T-helper 1 cell treated with Interleukin-12 subunit alpha and Interleukin-12 subunit beta and Interleukin-4 antibody, amounts not matched to agents 30 μg/mL and 1 μg/mL, for 36 hours (primary cell): Measurements from ENCODE around the gene TTLL1.
"Not testable (repeated sequence)": the region's sequence is repeated elsewhere in the genome, so short reads cannot be mapped to it uniquely, and the experiment has no call there.

Experiments
- H3K27ac Mint-ChIP-seq: one replicate; pipeline ENCODE4 v1.8.0; 2021; ENCODE audit warnings: mild to moderate bottlenecking, mixed read lengths
- H3K27me3 Mint-ChIP-seq: one replicate; pipeline ENCODE4 v1.8.0; 2021; ENCODE audit warnings: low read depth, mixed read lengths
- H3K36me3 Mint-ChIP-seq: one replicate; pipeline ENCODE4 v1.8.0; 2021; ENCODE audit warnings: low read depth, mixed read lengths
- H3K4me1 Mint-ChIP-seq: one replicate; pipeline ENCODE4 v1.8.0; 2021; ENCODE audit warnings: low read depth, mixed read lengths
- H3K4me3 Mint-ChIP-seq: one replicate; pipeline ENCODE4 v1.8.0; 2021; ENCODE audit warnings: mild to moderate bottlenecking, moderate library complexity, mixed read lengths
- H3K9me3 Mint-ChIP-seq: one replicate; pipeline ENCODE4 v1.8.0; 2021; ENCODE audit warnings: mixed read lengths

Gene TTLL1

DNA sequence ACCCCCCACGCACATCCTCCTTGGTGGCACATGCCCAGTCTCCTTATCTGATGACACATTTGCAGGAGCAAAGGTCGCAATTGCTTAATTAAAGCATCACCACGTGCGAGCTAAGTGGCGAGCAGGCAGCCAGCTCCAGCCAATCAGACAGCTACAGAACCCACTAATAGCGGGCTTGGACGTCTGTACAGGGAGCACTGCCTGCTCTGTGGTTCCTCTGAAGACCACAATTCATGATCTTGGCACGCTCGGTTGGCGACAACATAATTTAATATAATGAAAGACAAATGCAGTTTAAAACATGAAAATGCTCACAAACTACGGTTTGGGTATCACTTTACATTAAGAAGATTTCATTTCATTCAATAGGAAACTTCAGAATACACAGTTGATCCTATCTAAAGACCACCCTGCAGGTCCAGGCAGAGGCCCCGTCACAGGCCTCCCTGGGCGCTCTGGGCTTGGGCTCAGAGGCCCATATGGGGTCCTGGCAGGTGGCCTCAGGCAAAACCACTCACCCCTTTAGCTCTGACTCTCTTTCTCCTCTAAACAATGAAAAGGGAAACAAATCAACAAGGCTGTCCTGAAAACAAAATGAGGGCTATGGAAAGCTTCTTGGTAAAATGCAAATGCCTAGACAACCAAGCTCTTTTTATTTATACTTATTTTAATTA lies 84.7 kb downstream of the TTLL1 start:
- Mint-ChIP-seq H3K4me3 (no peak overlapping the region), H3K4me1 (peaks cover 46% of the 10 kb centered on the region), H3K27me3 (no peaks in the 10 kb centered on the region), H3K27ac (no peak overlapping the region), H3K9me3 (no peaks in the 10 kb centered on the region), H3K36me3 (peaks cover 3% of the 10 kb centered on the region)

DNA sequence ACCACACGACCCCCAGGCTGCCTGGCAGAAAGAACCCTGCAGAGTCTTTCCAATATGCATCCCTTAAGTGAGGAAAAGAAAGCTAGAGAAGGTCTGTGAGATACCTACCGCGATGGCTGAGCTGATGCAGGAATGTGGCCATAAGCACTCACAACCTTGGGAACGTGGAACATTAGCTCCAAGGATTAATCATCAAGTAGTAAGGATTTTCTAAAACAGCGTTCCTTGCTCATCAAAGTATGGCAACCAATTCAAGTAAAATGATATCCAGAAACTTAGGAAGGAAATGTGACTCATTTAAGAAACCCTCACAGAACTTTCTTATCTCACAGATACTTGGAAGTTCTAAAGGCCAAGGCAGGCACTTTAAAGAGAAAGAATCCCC lies 87.0 kb downstream of the TTLL1 start:
- Mint-ChIP-seq H3K36me3 (peaks cover 3% of the 10 kb centered on the region), H3K4me3 (no peak overlapping the region), H3K4me1 (peaks cover 57% of the 10 kb centered on the region), H3K27me3 (no peaks in the 10 kb centered on the region), H3K9me3 (no peaks in the 10 kb centered on the region), H3K27ac (no peak overlapping the region)

DNA sequence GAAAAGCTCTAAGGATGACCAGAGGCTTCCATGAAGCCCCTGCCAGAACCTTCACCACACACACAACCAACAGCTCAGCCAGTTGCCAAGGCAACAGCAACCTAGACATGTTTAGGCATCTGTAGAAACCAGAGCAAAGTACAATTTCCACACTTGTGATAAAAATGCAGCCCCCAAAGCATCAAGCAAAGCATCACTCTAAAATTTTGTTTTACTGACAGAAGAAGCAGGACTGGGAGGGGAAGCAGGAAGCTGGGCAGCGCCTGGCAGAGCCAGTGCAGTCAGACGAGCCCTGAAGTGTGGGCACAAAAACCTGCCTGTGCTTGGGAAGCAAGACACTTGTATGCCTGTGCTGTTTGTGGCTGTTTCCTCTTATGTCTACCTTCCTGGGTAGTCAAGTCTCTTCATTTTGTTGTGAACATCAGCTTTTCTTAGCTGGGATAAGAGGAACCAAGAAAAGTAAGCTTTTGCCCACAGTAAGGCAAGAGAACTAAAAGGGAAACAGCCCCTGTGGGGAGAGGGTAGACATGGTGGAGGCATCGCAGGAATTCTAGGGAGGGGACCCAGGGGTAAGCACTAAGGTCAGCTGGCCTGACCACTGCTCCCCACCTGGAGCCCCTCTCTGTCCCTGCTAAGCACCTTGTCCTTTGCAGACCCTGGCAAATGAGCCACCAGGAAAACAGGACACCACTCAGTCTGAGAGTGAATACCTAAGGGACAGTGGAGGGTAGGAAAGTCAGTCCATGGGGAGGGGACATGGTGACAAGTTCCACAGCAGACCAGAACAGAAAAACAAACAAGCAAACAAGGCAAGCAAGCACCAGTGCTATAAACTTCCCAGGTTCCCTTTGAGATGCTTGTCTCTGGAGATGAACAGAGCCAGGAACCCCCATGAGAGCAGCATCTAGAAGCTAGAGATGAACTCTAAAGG lies 87.7 kb downstream of the TTLL1 start:
- Mint-ChIP-seq H3K27ac (peak overlapping the region; percentile 37), H3K9me3 (no peaks in the 10 kb centered on the region), H3K4me3 (peak overlapping the region; percentile 53), H3K27me3 (no peaks in the 10 kb centered on the region), H3K36me3 (peaks cover 3% of the 10 kb centered on the region), H3K4me1 (peaks cover 57% of the 10 kb centered on the region)

DNA sequence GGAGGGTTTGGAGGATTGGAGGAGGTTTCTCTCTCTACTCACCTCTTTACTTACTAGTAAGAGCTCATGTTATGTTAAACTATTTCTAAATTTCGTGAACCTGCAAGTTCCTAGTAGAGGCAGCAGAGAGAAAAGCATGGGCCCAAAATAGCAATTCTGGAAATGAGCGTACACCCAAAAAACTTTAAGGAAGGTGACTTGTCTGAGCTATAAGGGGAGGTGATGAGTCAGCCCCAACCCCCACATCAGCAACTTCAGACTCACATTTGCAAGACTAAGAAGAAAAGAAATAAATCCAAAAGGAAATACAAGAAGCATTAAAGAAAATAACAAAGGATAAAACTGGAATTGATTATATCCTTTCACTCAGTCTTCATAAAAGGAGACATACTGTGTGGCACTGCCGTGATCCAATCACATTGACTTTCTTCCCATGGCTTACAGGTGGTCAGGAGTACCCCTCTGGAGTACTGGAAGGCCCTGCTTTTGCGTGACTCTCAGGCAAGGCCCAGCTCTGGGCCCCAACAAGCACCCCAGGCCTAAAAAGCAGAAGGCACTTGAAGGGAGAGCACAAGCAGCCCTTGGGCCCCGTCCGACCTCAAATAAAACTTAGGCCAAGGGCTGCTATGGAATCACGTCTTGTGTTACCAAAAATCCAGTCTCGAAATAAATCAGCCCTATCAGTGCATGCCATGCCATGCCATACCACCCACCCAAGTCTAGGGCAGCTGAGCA lies 88.6 kb downstream of the TTLL1 start:
- H3K36me3 Mint-ChIP-seq, result peaks cover 3% of the 10 kb centered on the region
- peaks cover 59% of the 10 kb centered on the region for H3K4me1 Mint-ChIP-seq
- peak overlapping the region; percentile 6 for H3K4me3 Mint-ChIP-seq
- peak overlapping the region; percentile 37 for H3K27ac Mint-ChIP-seq
- no peaks in the 10 kb centered on the region for H3K27me3 Mint-ChIP-seq
- no peaks in the 10 kb centered on the region for H3K9me3 Mint-ChIP-seq

DNA sequence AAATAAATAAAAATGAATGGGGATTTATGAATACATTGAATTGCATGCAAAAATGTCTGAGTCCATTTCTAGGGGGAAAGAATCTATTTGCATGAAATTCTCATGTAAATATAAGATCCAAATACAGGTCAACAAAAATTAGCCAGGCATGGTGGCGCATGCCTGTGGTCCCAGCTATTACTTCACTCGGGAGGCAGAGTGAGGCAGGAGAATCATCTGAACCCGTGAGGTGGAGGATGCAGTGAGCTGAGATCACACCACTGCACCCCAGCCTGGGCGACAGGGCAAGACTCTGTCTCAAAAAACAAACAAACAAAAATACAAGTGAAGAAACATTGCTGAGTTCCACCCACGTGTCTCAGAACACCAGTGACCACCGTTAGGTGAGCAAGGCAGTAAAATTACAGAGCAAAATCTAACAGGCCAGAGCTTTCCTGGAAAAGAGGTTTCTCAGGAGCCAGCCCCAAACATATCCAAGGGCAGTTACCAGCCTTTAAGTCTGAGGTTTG lies 91.6 kb downstream of the TTLL1 start:
- Mint-ChIP-seq H3K27me3 (no peaks in the 10 kb centered on the region), H3K27ac (peak overlapping the region; percentile 74), H3K9me3 (no peaks in the 10 kb centered on the region), H3K4me3 (no peak overlapping the region), H3K4me1 (peaks cover 46% of the 10 kb centered on the region), H3K36me3 (no peaks in the 10 kb centered on the region)

DNA sequence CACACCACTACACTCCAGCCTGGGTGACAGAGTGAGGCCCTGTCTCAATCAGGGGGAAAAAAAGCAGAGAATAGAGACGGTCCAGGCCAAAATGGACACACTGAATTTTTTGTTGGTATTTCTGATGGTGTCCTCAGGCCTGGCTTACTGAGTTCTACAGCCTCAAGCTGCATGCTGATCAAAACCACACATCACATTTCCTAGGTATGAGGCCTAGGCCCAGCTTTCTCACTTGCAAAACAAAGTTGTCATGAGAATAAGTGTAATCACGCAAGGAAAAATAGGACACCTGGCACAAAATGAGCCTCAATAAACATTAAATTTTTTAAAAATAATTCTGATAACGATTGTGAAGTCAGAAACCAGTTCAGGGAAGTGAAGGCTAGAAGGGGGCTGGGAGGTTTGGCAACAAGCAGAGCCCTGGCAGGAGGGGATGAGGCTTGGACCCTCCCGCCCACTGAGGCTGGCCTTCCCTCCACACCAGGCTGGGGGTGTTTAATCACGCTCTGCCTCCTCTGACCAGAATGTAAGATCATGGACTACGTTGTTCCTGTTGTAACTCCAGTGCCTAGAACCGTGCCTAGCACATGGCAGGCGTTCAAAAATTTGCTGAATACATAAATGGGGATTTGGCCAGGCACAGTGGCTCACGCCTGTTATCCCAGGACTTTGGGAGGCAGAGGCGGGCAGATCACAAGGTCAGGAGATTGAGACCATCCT lies 92.4 kb downstream of the TTLL1 start:
- Mint-ChIP-seq H3K4me1 (peaks cover 37% of the 10 kb centered on the region), H3K27me3 (no peaks in the 10 kb centered on the region)

DNA sequence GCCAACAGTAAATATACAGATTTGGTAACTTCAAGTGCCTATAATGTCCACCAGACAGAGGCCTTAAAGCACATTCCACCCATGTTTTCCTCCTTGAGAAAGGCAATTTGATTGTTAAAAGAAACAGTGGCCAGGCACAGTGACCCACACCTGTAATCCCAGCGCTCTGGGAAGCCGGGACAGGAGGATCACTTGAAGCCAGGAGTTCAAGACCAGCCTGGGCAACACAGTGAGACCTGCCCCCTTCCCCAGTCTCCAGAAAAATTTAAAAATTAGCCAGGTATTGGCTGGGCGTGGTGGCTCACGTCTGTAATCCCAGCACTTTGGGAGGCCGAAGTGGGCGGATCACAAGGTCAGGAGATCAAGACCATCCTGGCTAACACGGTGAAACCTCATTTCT lies 93.5 kb downstream of the TTLL1 start:
- H3K4me3 Mint-ChIP-seq, H3K27ac Mint-ChIP-seq, H3K36me3 Mint-ChIP-seq, H3K27me3 Mint-ChIP-seq, H3K9me3 Mint-ChIP-seq: not testable (repeated sequence)
- H3K4me1 Mint-ChIP-seq, result peaks cover 27% of the 10 kb centered on the region

More for the DNA sequence above, 92.4 kb downstream of the TTLL1 start:
- no peaks in the 10 kb centered on the region for H3K36me3 Mint-ChIP-seq
- no peaks in the 10 kb centered on the region for H3K9me3 Mint-ChIP-seq
- no peak overlapping the region for H3K27ac Mint-ChIP-seq
- H3K4me3 Mint-ChIP-seq, result no peak overlapping the region

DNA sequence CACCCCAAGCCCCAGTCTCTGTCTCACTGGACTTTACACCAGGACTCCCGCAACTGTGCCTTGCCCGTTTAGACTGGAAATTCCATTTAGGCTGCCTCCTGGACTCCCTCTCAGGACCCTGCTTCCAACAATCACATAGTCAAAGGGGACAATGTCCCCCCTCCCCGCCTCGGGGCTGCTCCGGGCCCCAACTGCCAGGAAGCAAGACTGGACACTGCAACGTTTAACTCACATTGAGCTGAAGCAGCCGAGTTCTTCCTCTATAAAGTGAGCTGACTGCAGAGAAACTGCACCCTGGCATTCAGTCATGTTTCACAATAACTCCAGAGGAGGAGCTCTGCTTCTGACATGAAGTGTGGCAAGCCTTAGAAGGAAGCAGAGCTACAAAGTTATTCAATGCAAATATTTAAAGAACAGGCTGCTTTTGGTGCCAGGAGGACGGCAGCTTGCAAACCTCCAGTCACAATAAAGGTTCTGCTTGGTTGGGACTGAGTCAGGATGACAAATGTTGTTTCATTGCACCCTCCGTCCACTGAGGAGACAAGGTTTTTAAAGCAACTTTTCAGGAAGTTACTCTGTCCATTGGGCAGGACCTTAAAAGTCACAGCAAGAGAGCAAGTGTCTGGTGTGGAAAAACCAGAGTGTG lies 94.2 kb downstream of the TTLL1 start:
- no peaks in the 10 kb centered on the region for H3K27me3 Mint-ChIP-seq
- H3K9me3 Mint-ChIP-seq, result no peaks in the 10 kb centered on the region
- H3K36me3 Mint-ChIP-seq, result no peaks in the 10 kb centered on the region
- no peak overlapping the region for H3K4me3 Mint-ChIP-seq
- H3K4me1 Mint-ChIP-seq, result peaks cover 24% of the 10 kb centered on the region
- H3K27ac Mint-ChIP-seq, result no peak overlapping the region

DNA sequence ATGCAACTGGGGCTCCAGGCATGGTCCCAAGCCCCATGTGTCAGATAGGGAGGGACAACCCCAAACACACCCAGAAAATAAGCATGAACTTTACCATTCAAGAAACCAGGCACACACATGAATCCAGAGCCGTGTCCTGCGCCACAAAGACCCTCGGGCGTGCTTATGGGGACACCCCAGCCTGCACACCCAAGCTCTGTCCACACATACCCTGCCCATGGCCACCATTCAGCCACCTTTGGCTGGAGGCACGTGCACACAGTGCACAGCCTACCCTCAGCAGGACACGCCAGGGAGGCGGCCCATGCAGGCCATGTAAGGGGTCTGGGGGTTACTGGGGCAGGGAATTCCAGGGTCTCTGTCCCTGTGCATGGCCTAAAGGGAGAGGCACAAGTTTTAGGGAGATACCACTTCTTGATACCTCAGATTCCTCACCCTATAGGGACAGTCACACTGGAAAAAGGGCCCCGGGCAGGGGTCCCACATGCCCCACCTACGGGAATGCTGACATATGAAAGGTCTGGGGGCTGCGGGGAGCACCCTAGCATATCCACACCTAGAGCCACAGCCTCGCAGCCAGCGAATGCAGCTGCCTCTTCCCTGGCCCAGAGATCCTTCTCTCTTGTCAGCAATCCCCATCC lies 94.8 kb downstream of the TTLL1 start:
- H3K36me3 Mint-ChIP-seq, result no peaks in the 10 kb centered on the region
- H3K4me3 Mint-ChIP-seq, result no peak overlapping the region
- H3K27ac Mint-ChIP-seq, result no peak overlapping the region
- H3K27me3 Mint-ChIP-seq, result no peaks in the 10 kb centered on the region
- peaks cover 20% of the 10 kb centered on the region for H3K4me1 Mint-ChIP-seq
- H3K9me3 Mint-ChIP-seq, result no peaks in the 10 kb centered on the region

DNA sequence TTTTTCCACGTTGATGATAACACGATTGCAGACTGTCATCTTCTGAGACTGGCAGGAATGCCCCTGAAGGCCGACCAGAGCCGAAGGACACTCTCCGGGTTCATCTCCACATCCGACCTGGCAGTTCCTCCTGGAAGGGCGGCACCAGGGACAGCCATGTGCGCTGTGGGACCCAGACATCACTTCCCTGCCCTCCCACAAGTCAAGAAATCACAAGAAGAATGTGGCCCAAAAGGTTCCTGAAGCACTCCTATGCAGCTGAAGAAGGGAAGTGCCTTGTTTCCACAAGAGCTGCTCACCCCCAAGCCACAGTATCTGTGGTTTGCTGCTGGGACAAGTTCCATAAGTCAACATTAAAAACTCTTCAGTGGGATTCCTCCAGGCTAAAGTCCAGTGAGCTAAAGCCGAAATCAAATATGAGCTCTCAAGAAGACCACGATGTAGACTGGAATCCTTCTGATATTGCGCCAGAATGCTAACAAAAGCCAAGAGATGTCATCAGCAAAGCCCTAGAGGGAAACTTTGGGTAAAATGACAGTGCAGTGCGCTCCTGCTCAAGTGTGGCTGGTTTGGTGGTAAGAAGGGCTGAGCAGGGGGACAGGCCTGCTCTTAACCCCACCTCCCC lies 95.4 kb downstream of the TTLL1 start:
- no peak overlapping the region for H3K27ac Mint-ChIP-seq

DNA sequence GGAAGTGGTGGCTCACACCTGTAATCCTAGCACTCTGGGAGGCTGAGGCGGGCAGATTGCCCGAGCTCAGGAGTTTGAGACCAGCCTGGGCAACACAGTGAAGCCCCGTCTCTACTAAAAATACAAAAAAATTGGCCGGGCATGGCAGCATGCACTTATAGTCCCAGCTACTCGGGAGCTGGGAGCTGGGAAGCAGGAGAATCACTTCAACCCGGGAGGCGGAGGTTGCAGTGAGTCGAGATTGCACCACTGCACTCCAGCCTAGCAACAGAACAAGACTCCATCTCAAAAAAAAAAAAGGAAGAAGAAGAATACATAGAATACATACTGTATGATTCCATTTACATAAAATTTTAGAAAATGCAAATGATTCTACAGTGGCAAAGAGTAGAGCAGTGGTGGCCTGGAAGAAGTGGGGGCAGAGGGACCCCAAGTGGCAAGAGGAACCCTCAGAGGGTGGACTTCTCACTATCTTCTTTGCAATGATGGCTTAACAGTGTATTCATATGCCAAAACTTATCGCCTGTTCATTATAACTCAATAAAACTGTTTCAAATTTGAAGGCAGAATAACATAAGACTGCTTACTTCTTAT lies 96.2 kb downstream of the TTLL1 start:
- H3K36me3 Mint-ChIP-seq, result no peaks in the 10 kb centered on the region
- H3K9me3 Mint-ChIP-seq, result no peaks in the 10 kb centered on the region
- no peak overlapping the region for H3K4me3 Mint-ChIP-seq
- H3K27ac Mint-ChIP-seq, result no peak overlapping the region
- H3K27me3 Mint-ChIP-seq, result no peaks in the 10 kb centered on the region
- H3K4me1 Mint-ChIP-seq, result peaks cover 9% of the 10 kb centered on the region

More for the DNA sequence above, 95.4 kb downstream of the TTLL1 start:
- H3K9me3 Mint-ChIP-seq, result no peaks in the 10 kb centered on the region
- H3K27me3 Mint-ChIP-seq, result no peaks in the 10 kb centered on the region
- no peaks in the 10 kb centered on the region for H3K36me3 Mint-ChIP-seq
- peaks cover 17% of the 10 kb centered on the region for H3K4me1 Mint-ChIP-seq
- no peak overlapping the region for H3K4me3 Mint-ChIP-seq

DNA sequence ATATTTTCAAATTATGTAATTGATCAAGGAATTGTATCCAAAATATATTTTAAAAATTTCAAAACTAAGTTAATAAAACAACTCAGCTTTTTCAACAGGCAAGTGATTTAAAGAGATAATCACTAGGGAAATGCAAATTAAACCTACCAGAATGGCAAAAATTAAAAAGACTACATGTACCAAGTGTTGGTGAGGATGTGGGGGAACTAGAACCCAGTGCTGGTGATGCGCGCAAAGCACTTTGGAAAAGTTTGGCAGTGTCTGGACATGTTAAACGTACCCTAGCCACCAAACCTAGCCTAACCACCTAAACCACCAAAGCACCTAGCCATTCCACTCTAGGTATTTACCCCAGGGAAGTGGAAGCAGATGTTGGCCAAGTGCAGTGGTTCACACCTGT lies 97.1 kb downstream of the TTLL1 start:
- Mint-ChIP-seq H3K36me3 (no peaks in the 10 kb centered on the region), H3K27ac (no peak overlapping the region), H3K27me3 (no peaks in the 10 kb centered on the region), H3K4me3 (no peak overlapping the region), H3K4me1 (peaks cover 4% of the 10 kb centered on the region), H3K9me3 (no peaks in the 10 kb centered on the region)
